ENCODE data around the gene MRPL49.

DNA sequence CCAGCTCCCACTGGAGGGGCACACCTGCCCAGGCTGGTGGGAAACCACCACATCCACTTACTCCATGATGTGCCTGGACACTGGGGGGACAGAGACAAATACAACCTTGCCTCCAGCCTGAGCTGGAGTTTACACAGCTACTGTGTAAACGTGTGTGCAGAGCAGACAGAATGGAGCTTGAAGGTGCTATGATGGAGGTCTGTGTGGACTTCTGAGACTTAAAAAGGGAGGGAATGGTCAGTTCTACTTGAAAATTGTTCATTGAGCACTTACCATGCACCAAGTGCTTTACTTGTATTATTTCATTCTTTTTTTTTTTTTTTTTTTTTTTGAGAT, 49.5 kb upstream of the MRPL49 start:
- TF ChIP-seq, protein P1, sequence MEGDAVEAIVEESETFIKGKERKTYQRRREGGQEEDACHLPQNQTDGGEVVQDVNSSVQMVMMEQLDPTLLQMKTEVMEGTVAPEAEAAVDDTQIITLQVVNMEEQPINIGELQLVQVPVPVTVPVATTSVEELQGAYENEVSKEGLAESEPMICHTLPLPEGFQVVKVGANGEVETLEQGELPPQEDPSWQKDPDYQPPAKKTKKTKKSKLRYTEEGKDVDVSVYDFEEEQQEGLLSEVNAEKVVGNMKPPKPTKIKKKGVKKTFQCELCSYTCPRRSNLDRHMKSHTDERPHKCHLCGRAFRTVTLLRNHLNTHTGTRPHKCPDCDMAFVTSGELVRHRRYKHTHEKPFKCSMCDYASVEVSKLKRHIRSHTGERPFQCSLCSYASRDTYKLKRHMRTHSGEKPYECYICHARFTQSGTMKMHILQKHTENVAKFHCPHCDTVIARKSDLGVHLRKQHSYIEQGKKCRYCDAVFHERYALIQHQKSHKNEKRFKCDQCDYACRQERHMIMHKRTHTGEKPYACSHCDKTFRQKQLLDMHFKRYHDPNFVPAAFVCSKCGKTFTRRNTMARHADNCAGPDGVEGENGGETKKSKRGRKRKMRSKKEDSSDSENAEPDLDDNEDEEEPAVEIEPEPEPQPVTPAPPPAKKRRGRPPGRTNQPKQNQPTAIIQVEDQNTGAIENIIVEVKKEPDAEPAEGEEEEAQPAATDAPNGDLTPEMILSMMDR (conservative IDR thresholded peaks at IDR 0.05 in 1 of 2, IDR thresholded peaks at IDR 0.05 in 1 of 2; ENCODE audit: extremely low read depth in 1 of 2, insufficient read depth in 1 of 2, low read depth in 1 of 2, low read length in 2 of 2), result no peak
- TF ChIP-seq EZH2 (IDR thresholded peaks at IDR 0.05; ENCODE audit: borderline replicate concordance, low read length), result no peak
